Measurements from ENCODE around the gene ANXA11. TPM values are rescaled to one million over a fixed set of nuclear protein-coding genes. Genes with fewer than 3 reads are reported as not detected.

ANXA11 gene
- total and polyA plus RNA-seq, 9 of the 15 experiments (the other 6 are each of a cell fraction or from before 2014, with no cell fraction given), result 43.6 to 212 (median 109) TPM

DNA sequence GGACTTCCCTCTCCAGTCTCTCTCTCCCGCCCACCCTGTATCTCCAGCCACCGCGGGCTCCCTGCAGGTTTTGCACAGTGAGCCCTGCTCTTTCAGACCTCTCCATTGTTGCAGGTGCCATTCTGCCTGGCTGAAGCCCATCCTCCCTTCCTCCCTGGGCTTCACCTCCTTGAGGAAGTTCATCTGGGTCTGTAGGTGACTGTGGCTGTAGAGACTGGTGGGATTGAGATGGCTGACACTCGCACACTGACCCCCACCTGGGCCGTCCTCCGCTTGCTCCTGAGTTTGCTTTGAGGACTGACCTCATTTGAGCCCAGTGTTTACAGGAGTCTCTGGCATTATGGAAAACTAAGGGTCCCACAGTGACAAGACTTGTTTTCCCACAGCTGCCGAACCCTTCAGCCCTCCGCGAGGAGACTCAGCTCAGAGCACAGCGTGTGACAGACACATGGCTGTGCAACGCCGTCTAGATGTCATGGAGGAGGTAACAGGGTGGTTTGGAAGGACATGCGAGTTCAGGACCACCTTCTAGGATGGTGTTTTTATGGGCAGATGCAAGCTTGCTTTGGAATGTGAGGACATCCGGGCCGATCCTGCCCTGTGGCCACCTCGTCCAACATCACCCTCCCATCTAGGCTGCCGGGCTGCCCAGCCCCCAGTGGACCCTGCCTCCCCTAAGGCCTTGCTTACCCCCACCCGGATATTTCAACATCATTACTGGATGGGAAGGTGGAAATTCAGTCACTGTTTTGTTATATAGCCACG is 63.5 kb downstream of the ANXA11 start:
- H3K36me3 ChIP-seq (ENCODE audit: control insufficient read depth, insufficient read depth, low read length), result no peaks in the 10 kb centered on the region
- FAIRE-seq, result no peak
- in situ Hi-C loops (cut with MboI), result no loop called here
- H3K27me3 ChIP-seq (ENCODE audit: control insufficient read depth in 2 of 2, insufficient read depth in 2 of 2, low read length in 2 of 2), result peaks cover 20 to 46% of the 10 kb centered on the region in 2 experiments
- ChIA-PET CTCF (ENCODE audit: low intra/inter-chr PET ratio) (no interaction called here), POLR2A (no interaction called here)
- intact Hi-C loops (cut with micrococcal nuclease), result no loop called here
- TF ChIP-seq ZNF584 (CRISPR knock-in tag; IDR thresholded peaks at IDR 0.05; ENCODE audit: low read depth), result no peak
- TF ChIP-seq SUPT5H (IDR thresholded peaks at IDR 0.05), result no peak
- TF ChIP-seq CBX5 (IDR thresholded peaks at IDR 0.05; ENCODE audit: borderline replicate concordance, low read depth), result no peak
- TF ChIP-seq TRIM24 (IDR thresholded peaks at IDR 0.05), result no peak
- no peak for TF ChIP-seq MCM2 (IDR thresholded peaks at IDR 0.05; ENCODE audit: low read depth)
- TF ChIP-seq POLR2AphosphoS5 (IDR thresholded peaks at IDR 0.05; ENCODE audit: control insufficient read depth, insufficient read depth, low read depth, low read length), result no peak
- TF ChIP-seq HNRNPLL (IDR thresholded peaks at IDR 0.05; ENCODE audit: low read depth, low read length, poor library complexity, severe bottlenecking), result no peak
- no peak for TF ChIP-seq POLR2A (conservative IDR thresholded peaks at IDR 0.05)
- TF ChIP-seq GTF2A2 (tag; IDR thresholded peaks at IDR 0.05), result no peak
- no peak for TF ChIP-seq XRCC4 (IDR thresholded peaks at IDR 0.05; ENCODE audit: extremely low read depth, insufficient read depth, insufficient read length)
- TF ChIP-seq FOXJ3 (CRISPR knock-in tag; IDR thresholded peaks at IDR 0.05), result no peak
- no peak for TF ChIP-seq NCOA4 (IDR thresholded peaks at IDR 0.05; ENCODE audit: partially characterized antibody)
- no peak for TF ChIP-seq ASH1L (IDR thresholded peaks at IDR 0.05; ENCODE audit: borderline replicate concordance, low read depth, partially characterized antibody)
- TF ChIP-seq HOXB6 (CRISPR knock-in tag; IDR thresholded peaks at IDR 0.05; ENCODE audit: borderline replicate concordance), result no peak
- no peak for TF ChIP-seq ZNF431 (CRISPR knock-in tag; IDR thresholded peaks at IDR 0.05)
- TF ChIP-seq ZNF174 (CRISPR knock-in tag; IDR thresholded peaks at IDR 0.05), result no peak
- TF ChIP-seq, protein P1, sequence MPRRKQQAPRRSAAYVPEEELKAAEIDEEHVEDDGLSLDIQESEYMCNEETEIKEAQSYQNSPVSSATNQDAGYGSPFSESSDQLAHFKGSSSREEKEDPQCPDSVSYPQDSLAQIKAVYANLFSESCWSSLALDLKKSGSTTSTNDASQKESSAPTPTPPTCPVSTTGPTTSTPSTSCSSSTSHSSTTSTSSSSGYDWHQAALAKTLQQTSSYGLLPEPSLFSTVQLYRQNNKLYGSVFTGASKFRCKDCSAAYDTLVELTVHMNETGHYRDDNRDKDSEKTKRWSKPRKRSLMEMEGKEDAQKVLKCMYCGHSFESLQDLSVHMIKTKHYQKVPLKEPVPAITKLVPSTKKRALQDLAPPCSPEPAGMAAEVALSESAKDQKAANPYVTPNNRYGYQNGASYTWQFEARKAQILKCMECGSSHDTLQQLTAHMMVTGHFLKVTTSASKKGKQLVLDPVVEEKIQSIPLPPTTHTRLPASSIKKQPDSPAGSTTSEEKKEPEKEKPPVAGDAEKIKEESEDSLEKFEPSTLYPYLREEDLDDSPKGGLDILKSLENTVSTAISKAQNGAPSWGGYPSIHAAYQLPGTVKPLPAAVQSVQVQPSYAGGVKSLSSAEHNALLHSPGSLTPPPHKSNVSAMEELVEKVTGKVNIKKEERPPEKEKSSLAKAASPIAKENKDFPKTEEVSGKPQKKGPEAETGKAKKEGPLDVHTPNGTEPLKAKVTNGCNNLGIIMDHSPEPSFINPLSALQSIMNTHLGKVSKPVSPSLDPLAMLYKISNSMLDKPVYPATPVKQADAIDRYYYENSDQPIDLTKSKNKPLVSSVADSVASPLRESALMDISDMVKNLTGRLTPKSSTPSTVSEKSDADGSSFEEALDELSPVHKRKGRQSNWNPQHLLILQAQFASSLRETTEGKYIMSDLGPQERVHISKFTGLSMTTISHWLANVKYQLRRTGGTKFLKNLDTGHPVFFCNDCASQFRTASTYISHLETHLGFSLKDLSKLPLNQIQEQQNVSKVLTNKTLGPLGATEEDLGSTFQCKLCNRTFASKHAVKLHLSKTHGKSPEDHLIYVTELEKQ (CRISPR knock-in tag; IDR thresholded peaks at IDR 0.05), result no peak
- no peak for TF ChIP-seq ZSCAN29 (IDR thresholded peaks at IDR 0.05)
- H3K4me2 ChIP-seq (ENCODE audit: insufficient read depth, low read length), result no peak overlapping the region
- H3K9me3 ChIP-seq (replicated peaks; ENCODE audit: control insufficient read depth, insufficient read depth, low read depth, low read length), result no peaks in the 10 kb centered on the region
- no peak overlapping the region for H2AFZ ChIP-seq (ENCODE audit: low read depth, low read length)
- H3K27ac ChIP-seq (ENCODE audit: extremely low read depth, low read depth, low read length), result no peak overlapping the region
- peak in 1 of 4 experiments; percentile 7 for DNase-seq (ENCODE audit: extremely low read depth in 1 of 4, low spot score in 3 of 4)
- no peaks in the 10 kb centered on the region for H3K9me1 ChIP-seq (ENCODE audit: control insufficient read depth, insufficient read depth, low read length)
- no peak overlapping the region for H3K4me3 ChIP-seq
- H3K79me2 ChIP-seq (ENCODE audit: control insufficient read depth, insufficient read depth, low read length), result no peaks in the 10 kb centered on the region
- H4K20me1 ChIP-seq (replicated peaks; ENCODE audit: control insufficient read depth, insufficient read depth, low read length), result peaks cover 5% of the 10 kb centered on the region
- H3K4me1 ChIP-seq (replicated peaks in 1 of 2; ENCODE audit: control insufficient read depth in 2 of 2, insufficient read depth in 2 of 2, low read length in 2 of 2), result peaks cover 0 to 9% of the 10 kb centered on the region in 2 experiments; a peak in 3 of 5 replicates
- BruUV-seq (replicated peaks), result no TSS peak
- 3% methylated on average over 16 of the region's 19 CpGs for WGBS (ENCODE audit: insufficient coverage, low coverage, missing lambda C conversion rate)
- no peak for ATAC-seq
- H3K9ac ChIP-seq (ENCODE audit: insufficient read depth in 1 of 2, low read depth in 2 of 2, low read length in 2 of 2), result peak overlapping the region in 1 of 2 experiments; percentile 39; a peak in 1 of 4 replicates

All from K562 (cell line).